COLO829 (cell line): ENCODE data around the gene ADGRB3.

Source experiments
- DNase-seq: peaks from one replicate; pipeline ENCODE4 v3.0.0; 2012; ENCODE audit warnings: low spot score

The ADGRB3 gene

GRCh38 chr6:69128411-69128810 is 493.3 kb downstream of the ADGRB3 start:
- no peak for DNase-seq

GRCh38 chr6:69129046-69129445 is 494.0 kb downstream of the ADGRB3 start:
- no peak for DNase-seq

DNA sequence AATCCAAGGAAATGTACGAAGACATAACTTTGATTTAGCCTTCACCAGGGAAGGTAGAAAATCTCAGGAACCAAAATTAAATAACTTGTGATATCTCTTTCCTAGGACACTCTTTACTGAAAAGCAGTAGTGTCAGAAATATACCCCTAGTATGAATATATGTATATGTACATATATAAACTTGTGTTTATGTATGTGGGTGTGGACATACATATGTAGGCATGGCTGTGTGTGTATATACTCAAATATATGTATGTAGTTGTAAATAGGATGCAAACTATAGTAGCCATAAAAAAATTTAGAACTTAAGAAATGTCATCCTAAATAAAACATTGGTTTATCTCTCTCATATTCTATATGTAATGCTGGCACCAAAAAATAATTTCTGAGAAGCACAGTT is 500.8 kb downstream of the ADGRB3 start:
- no peak for DNase-seq

DNA sequence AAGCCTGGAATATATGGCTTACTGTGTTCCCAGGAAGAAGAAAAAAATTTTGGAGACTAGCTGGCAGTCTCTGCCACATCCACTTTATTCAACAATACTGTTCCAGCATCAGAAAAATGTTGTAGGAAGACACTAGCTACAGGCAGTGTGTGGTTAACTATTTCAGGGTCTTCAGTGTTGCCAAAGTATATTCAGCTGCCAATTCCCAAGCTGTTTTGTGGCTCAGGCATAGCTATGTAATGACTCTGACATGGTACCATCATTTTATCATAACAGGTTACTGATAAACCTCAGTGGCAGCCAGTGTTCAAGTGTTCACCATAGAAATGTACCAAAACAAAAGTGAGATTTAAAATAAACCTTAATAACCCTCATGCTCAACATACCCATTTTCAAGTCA is 503.1 kb downstream of the ADGRB3 start:
- DNase-seq: no peak

- no peak for DNase-seq
These were observed 503.9 kb downstream of the ADGRB3 start for GRCh38 chr6:69138893-69139494.

GRCh38 chr6:69145062-69145461 is 510.0 kb downstream of the ADGRB3 start:
- DNase-seq: no peak

DNA sequence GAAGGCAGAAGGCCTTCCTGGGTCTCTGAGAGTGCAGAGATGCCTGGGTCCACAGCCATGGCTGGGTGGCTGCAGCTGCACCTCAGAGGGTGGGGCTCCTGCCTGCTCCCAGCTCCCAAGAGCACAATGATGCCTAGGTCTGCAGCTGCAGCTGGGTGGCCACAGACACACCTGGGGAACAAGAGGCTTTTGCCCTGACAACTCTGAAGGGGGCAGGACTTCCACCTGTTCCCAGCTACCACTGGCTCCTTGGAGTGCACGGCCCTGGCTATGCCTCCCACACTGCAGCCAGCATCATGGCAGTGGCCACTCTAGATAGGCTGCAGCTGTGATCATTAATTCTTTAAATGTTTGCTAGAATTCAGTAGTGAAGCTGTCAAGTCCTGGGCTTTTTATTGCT is 511.3 kb downstream of the ADGRB3 start:
- DNase-seq: no peak

GRCh38 chr6:69155467-69155866 is 520.4 kb downstream of the ADGRB3 start:
- no peak for DNase-seq

GRCh38 chr6:69162811-69163210 is 527.7 kb downstream of the ADGRB3 start:
- DNase-seq: no peak

GRCh38 chr6:69164564-69165229 is 529.6 kb downstream of the ADGRB3 start:
- no peak for DNase-seq

- DNase-seq: no peak
These were observed 544.6 kb downstream of the ADGRB3 start for GRCh38 chr6:69179681-69180080.

DNA sequence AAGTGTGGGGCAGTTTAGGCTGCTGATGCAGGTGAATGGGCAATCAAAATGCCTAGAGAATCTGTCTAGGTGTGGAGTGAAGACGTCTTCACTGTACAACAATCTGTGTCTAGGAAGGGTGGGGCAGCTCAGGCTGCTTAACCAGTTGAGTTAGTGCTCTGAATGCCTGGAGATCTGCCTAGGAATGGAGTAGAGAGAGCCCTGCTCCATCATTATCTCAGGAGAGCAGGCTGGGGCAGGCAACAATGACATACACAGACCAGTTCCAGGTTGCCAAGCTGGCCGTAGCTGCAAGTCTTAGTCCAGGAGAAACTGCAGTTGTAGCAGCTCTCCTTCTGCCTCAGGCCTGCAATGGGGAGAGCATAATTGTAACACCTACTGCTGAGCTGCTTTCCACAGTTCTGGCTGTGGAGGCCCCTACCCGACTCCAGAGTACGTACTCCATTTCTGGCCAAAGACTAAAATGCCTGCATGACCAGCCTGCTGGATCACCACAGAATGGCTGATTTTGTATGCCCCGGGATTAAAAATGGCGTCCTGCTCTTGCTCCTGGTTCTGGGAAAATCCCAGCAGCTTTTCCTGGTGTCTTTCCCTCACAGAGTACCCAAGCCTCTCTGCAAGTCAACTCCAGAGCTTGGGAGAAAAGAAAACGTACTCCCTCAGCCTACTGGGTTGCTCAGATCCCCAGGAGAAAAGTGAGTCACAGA is 545.4 kb downstream of the ADGRB3 start:
- DNase-seq: no peak

- DNase-seq: no peak
These were observed 546.9 kb downstream of the ADGRB3 start for GRCh38 chr6:69181964-69182363.

GRCh38 chr6:69185276-69185675 is 550.2 kb downstream of the ADGRB3 start:
- DNase-seq: no peak

DNA sequence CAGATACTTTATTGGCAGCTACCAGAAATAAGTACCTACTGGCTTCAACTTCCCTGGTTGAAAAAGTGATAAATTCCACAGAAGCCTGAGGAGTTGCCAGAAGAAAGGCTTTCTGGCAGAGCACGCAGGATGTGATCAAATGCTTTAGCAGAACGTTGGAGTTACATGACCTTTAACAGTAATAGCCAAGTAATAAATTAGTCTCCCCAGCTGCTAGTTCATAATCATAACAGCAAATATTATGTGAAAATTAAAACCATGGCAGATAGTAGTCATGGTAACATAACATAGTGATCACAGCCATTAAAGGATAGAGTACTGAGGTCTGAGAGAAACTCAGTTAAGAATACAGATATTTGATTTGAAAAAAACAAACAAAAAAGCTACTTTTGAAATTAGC is 567.7 kb downstream of the ADGRB3 start:
- no peak for DNase-seq

GRCh38 chr6:69216127-69216526 is 581.0 kb downstream of the ADGRB3 start:
- DNase-seq: no peak

DNA sequence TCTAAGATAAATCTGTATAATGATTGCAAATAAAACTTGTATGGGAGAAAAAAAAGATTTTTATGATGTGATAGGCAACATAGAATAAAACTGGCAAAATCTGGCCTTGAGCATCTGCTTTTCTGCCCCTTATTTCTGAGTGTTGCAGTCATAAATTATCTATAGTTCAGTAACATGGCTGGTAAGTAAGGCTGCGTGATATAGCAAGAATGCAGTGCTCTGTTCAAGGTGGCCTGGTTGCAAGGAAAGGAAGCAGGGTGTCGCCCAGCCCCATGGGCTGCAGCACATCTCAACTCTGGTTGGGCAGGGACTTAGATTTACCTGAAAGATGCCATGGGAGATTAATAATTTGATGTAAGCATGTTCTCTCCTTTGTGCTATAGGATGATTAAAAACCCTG is 582.3 kb downstream of the ADGRB3 start:
- DNase-seq: no peak

DNA sequence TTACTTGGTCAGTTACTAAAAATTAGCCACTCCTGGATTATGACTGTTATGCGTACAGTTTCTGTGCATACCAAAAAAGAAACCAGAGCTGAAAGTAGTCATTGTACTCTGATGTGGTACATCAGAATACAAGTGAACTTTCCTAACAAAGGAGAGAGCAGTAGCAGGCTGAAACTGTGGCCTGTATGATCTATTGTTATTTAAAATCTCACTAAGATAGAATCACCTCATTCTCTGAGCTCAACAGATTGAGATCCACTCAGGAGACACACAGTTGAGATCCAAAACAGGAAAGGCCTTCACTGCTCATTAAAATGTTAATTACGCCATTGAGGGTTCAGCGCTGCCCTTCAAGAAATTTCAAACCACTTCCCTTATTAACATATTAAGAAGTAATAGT is 585.3 kb downstream of the ADGRB3 start:
- no peak for DNase-seq

DNA sequence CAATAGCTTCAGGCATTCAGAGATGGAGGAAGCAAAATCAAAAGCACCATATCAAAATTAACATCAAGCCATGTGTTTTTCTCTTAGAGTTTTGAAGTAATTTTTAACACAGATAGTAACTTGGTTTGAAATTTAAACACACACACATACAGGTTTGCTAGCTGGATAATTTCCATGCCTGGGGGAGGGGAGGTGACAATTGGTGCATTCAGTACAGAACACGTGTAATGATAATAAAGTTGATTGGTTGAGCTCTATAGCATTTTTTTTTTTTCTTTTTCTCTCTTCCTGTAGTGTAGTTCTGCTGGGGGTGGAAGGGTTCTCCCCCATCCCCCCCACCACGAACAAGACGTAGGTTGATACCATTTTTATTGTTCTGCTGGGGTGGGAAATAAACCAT is 596.9 kb downstream of the ADGRB3 start:
- DNase-seq: no peak

DNA sequence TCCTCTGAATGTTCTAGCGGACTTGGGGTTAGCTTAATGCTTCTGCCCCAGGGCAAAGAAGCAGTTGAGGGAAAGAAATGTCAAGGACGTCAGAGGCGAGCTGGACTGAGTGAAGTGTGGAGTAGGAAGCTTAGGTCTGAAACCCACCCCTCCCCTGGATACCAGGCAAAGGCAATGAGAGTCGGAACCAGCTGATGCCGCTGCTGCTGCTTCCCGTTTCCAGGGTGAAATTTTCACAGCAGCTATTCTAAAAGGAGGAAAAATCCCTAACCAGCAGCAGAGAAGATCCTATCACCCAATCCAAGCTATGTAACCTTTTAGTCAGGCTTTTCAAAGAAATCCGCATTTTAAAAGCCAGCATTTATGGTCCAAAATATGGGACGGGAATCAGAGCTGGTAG is 597.4 kb downstream of the ADGRB3 start:
- no peak for DNase-seq

DNA sequence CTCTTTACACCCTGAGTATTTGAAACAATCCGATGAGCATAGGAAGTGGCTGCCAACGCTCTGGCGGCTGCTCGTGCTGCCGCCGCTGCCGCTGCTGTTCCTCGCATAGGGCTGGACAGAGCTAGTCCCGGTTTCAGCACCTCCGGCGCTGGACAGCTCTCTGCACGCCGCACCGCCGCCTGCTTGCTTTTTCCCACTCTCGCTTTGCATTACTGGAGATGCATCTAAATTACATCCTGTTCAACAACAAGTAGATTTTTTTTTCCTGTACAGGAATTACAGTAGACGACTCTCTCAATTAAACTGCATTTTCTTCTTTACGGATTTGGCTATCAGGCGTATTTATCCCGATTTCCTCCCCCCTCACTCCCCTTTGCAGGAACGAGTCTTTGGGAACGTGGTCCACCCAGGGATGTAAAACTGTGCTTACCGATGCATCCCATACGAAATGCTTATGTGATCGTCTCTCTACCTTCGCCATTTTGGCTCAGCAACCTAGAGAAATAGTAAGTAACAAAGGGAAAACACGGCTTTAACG is 597.9 kb downstream of the ADGRB3 start:
- peak; percentile 17 for DNase-seq

GRCh38 chr6:69238067-69238466 is 603.0 kb downstream of the ADGRB3 start:
- DNase-seq: no peak

DNA sequence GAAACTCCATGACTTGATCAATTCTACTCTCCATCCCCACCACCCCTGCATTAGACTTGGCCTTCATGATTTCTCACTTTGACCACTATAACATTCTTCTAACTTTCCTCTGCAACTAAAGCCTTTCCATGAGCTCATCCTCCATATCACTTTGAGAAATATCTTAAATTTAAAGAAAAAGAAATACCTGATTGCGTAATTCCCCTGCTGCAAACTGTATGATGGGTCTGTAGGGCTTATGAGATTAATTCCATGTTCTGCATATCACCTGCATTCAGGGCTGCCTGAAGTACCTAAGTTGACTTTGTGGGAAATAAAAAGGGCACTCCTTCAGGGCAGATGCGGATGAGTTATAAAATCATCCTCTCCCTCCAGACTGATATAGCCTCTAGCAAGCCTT is 611.9 kb downstream of the ADGRB3 start:
- no peak for DNase-seq
